Left ventricle myocardium inferior (tissue), 1 donor: Measurements from ENCODE around the gene SDR9C7. TPM values are rescaled to one million over a fixed set of nuclear protein-coding genes. Genes with fewer than 3 reads are reported as not detected.
"Not testable (repeated sequence)": the region's sequence is repeated elsewhere in the genome, so short reads cannot be mapped to it uniquely, and the experiment has no call there.

Experiments
- DNase-seq: peaks from one replicate; pipeline ENCODE4 v3.0.0-alpha.2; 2020
- H3K27ac ChIP-seq: fragments of 200-600 bp; replicated peaks from 2 replicates; pipeline ENCODE4 v1.8.0; 2021
- H3K27me3 ChIP-seq: fragments of 200-600 bp; 2 replicates; pipeline ENCODE4 v1.8.0; 2021; ENCODE audit warnings: low read depth
- H3K36me3 ChIP-seq: fragments of 200-600 bp; 2 replicates; pipeline ENCODE4 v1.8.0; 2021
- H3K4me1 ChIP-seq: fragments of 200-600 bp; 2 replicates; pipeline ENCODE4 v1.8.0; 2021
- H3K4me3 ChIP-seq: fragments of 200-600 bp; 2 replicates; pipeline ENCODE4 v1.8.0; 2021; ENCODE audit warnings: mild to moderate bottlenecking, moderate library complexity
- H3K9me3 ChIP-seq: fragments of 200-600 bp; replicated peaks from 2 replicates; pipeline ENCODE4 v1.8.0; 2021
- CTCF ChIP-seq: fragments of 200-600 bp; IDR thresholded peaks from 2 replicates; pipeline ENCODE4 v1.8.0; 2021; ENCODE audit warnings: antibody characterized with exemption, mild to moderate bottlenecking, borderline replicate concordance
- intact Hi-C: fragments of 100-400 bp; cut with micrococcal nuclease; formaldehyde crosslinking; loops from one replicate; pipeline ENCODE4 v1.11.0; 2022
- total RNA-seq: library from RNA; stranded (reverse); fragmentation: NEBNext Ultra II Directional; extraction: Animal tissue kit (Norgen Biotek cat#: 25700); gene quantifications from one replicate; pipeline ENCODE4 v1.2.1, GENCODE V29; 2021
- donor health status: DM: no; HTN: yes; CAD: no; lungs with severe emphysema.

SDR9C7 gene
- total RNA-seq, 1 donor from 2014 or later = not detected

GRCh38 chr12:56885316-56885715, 48.9 kb downstream of the SDR9C7 start:
- Histone ChIP-seq H3K9me3 (peaks cover 26% of the 10 kb centered on the region), H3K4me3 (no peak overlapping the region), H3K27me3 (no peaks in the 10 kb centered on the region), H3K4me1 (no peaks in the 10 kb centered on the region), H3K36me3 (no peaks in the 10 kb centered on the region), H3K27ac (no peak overlapping the region)
- DNase-seq = no peak
- intact Hi-C loops = no loop called here
- no peak for TF ChIP-seq CTCF

- intact Hi-C loops = no loop called here
- H3K9me3 ChIP-seq = peaks cover 26% of the 10 kb centered on the region
- no peak overlapping the region for H3K27ac ChIP-seq
- DNase-seq = no peak
- H3K4me1 ChIP-seq = no peaks in the 10 kb centered on the region
- no peaks in the 10 kb centered on the region for H3K27me3 ChIP-seq
- H3K36me3 ChIP-seq = no peaks in the 10 kb centered on the region
- TF ChIP-seq CTCF = no peak
- no peak overlapping the region for H3K4me3 ChIP-seq
These were observed 49.8 kb downstream of the SDR9C7 start for GRCh38 chr12:56884421-56884820.

GRCh38 chr12:56882407-56882806, 51.8 kb downstream of the SDR9C7 start:
- H3K4me3 ChIP-seq, H3K36me3 ChIP-seq, DNase-seq, intact Hi-C loops, H3K4me1 ChIP-seq, H3K27ac ChIP-seq, H3K27me3 ChIP-seq: not testable (repeated sequence)
- H3K9me3 ChIP-seq = peaks cover 26% of the 10 kb centered on the region

GRCh38 chr12:56880125-56880992, 53.8 kb downstream of the SDR9C7 start:
- Histone ChIP-seq H3K36me3 (no peaks in the 10 kb centered on the region), H3K27me3 (no peaks in the 10 kb centered on the region), H3K4me1 (peaks cover 13% of the 10 kb centered on the region), H3K27ac (no peak overlapping the region), H3K4me3 (no peak overlapping the region), H3K9me3 (peaks cover 16% of the 10 kb centered on the region)
- no peak for DNase-seq
- intact Hi-C loops = no loop called here
- no peak for TF ChIP-seq CTCF

GRCh38 chr12:56879240-56880124, 54.7 kb downstream of the SDR9C7 start:
- DNase-seq, H3K27ac ChIP-seq, H3K4me3 ChIP-seq, H3K36me3 ChIP-seq, intact Hi-C loops, H3K27me3 ChIP-seq: not testable (repeated sequence)
- Histone ChIP-seq H3K9me3 (peaks cover 16% of the 10 kb centered on the region), H3K4me1 (peaks cover 13% of the 10 kb centered on the region)

GRCh38 chr12:56878010-56878339, 56.2 kb downstream of the SDR9C7 start:
- Histone ChIP-seq H3K27me3 (no peaks in the 10 kb centered on the region), H3K36me3 (no peaks in the 10 kb centered on the region), H3K4me3 (no peak overlapping the region), H3K4me1 (peaks cover 13% of the 10 kb centered on the region), H3K27ac (no peak overlapping the region), H3K9me3 (peaks cover 16% of the 10 kb centered on the region)
- no peak for DNase-seq
- intact Hi-C loops = no loop called here
- no peak for TF ChIP-seq CTCF
